Femur (tissue), 1 donor: ENCODE results near the gene MAFF.
A peak's percentile ranks its signal among the peaks of the same experiment; 100 is the strongest.
"Not testable (repeated sequence)": the region's sequence is repeated elsewhere in the genome, so short reads cannot be mapped to it uniquely, and the experiment has no call there.

Experiments
- DNase-seq: peaks from one replicate; pipeline ENCODE4 v3.0.0-alpha.2; 2017

Gene MAFF

DNA sequence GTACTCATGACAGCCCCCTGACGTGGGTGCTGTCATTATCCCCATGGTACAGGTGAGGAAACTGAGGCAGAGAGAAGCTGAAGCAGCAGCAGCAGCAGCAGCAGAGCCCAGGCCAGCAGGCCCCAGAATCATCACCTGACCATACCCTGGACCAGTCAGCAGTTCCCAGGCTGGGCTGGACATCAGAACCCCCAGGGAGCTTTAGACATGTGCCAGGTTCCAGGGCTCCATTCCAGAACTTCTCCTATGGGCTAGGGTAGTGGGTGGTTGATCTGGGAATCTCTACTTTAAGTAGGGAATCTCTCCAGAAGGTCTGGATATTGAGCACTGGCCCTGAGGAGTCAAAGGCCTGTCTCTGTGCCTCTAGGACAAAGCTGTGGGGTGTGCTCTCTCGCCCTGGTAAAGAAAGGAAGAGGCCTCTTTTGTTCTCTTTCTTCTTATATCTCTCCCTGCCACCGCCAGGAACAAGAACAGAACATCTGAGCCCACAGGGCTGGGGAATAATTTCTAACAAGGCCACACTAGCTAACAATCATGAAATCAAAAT lies 26.6 kb downstream of the MAFF start:
- DNase-seq, result no peak

DNA sequence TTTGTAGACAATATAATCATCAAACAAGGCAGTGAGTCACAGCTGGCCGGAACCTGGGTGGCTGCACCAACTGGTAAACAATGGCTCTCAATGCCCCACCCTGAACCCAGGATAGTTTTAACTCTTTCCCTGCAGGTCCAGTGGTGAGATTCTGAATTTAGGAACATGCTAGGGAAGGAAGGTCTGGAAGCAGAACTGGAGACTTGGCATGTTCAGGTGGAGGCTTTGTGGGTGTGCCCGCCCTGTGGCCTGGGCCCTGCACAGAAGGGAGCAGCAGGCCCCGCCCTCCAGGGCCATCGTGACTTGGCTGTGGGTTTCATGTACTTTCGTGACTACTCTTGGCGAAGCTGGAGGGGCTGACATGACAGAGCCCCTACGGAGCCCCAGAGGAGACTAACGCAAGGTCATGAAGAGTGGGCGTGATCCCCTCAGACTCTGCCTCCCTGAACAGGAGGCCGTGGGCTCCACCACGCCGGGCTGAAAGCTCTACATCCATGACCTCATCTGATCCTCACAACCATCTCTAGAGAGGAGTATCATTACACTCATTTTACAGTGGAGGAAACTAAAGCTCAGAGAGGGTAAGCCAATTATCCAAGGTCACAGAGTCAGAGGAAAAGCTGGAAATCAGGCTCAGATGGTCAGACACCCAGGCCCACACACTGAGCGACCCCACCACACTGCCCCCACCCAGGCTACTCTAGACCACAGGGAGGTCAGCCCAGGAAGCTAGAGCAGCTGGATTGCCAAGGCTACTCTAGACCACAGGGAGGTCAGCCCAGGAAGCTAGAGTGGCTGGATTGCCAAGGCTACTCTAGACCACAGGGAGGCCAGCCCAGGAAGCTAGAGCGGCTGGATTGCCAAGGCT lies 27.3 kb downstream of the MAFF start:
- DNase-seq, result no peak

DNA sequence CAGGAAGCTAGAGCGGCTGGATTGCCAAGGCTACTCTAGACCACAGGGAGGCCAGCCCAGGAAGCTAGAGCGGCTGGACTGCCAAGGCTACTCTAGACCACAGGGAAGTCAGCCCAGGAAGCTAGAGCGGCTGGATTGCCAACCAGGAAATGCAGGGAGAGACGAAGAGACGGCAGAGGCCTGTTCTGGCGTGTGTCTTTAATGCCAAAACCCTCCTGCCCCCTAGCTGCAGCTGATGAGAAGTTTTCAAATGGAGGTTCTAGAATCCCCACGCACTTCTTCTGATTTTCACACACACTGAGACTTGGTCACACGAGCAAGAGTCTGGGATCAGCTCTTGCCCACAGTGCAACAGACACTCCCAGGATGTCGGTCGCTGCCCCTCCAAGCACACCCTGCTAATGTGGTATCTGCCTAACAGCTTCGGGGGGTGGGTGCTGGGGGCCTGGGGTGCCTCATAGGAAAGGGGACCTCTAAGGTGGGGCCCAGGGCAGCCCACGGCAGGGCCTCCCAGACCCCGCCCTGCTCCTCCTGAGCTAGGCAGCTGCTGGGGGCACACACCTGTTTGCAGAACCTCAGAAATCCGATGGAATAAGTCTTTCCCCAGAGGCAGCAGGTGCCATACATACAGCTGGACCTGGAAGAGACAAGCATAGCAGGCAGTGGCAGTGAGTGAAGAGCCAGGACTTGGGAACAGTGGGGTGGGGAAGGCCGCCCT lies 28.5 kb downstream of the MAFF start:
- no peak for DNase-seq

GRCh38 chr22:38230916-38231315 lies 29.1 kb downstream of the MAFF start:
- DNase-seq, result no peak

- DNase-seq, result no peak
Observed at GRCh38 chr22:38232196-38232595, 30.4 kb downstream of the MAFF start.

DNA sequence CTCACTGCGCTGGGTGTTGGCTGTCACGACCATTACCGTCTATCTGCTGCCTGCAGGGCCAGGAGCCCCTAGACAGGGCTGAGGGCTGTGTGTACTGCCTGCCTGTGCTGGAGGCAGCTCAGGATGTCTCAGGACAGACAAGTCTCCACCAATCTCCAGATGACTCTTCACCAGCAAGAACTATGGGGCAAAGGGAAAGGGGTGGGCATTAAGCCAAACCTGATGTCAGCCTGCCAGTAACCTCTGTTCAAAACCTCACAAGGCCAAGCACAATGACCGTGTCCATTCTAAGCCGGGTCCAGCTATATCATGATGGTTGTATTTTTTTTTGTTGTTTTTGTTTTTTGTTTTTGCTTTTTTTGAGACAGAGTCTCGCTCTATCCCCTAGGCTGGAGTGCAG lies 31.6 kb downstream of the MAFF start:
- no peak for DNase-seq

DNA sequence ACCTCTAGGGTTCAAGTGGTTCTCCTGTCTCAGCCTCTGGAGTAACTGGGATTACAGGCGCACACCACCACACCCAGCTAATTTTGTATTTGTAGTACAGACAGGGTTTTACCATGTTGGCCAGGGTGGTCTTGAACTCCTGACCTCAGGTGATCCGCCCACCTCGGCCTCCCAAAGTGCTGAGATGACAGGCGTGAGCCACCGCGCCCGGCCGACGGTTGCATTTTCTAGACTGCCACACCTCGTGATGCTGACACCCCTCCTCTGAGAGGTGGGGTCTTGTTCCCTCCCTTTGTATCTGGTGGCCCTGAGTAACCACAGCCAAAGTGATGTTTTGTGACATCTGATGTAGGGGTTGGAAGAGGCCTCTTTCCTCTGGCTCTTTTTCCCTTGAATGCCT lies 32.1 kb downstream of the MAFF start:
- not testable (repeated sequence) for DNase-seq

- DNase-seq, result no peak
Observed at GRCh38 chr22:38235240-38235850, 33.6 kb downstream of the MAFF start.

- DNase-seq, result no peak
Observed at GRCh38 chr22:38236786-38237185, 35.0 kb downstream of the MAFF start.

DNA sequence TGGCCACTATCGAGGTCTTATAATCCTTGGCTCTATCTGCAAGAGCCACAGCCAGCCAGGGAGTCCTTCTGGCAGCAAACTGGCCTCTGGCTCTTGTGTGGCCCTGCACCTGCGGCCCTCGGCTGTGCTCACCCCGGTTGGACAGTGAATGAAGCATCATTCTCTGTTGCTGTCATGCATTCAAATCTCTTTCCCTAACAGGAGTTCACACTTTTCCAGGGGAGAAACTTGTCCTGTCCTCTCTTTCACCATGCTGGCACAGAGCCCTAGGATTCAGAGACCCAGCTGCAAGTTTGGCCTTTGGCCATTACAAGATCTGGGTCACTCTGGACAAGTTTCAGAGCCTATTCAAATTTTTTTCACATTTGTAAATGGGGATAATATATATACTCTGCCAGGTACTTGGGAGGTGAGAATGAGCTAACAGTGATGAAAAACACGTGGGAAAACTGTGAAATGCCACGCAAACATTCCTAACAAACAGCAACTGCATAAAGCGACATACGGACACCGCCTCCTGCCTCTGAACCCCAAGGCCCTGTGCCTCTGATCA lies 36.8 kb downstream of the MAFF start:
- DNase-seq, result no peak

GRCh38 chr22:38239101-38239761 lies 37.4 kb downstream of the MAFF start:
- DNase-seq, result peak; percentile 63

GRCh38 chr22:38240734-38241252 lies 39.0 kb downstream of the MAFF start:
- DNase-seq, result peak; percentile 83

GRCh38 chr22:38243007-38243765 lies 41.4 kb downstream of the MAFF start:
- DNase-seq, result peak; percentile 84

GRCh38 chr22:38244106-38244505 lies 42.3 kb downstream of the MAFF start:
- no peak for DNase-seq

DNA sequence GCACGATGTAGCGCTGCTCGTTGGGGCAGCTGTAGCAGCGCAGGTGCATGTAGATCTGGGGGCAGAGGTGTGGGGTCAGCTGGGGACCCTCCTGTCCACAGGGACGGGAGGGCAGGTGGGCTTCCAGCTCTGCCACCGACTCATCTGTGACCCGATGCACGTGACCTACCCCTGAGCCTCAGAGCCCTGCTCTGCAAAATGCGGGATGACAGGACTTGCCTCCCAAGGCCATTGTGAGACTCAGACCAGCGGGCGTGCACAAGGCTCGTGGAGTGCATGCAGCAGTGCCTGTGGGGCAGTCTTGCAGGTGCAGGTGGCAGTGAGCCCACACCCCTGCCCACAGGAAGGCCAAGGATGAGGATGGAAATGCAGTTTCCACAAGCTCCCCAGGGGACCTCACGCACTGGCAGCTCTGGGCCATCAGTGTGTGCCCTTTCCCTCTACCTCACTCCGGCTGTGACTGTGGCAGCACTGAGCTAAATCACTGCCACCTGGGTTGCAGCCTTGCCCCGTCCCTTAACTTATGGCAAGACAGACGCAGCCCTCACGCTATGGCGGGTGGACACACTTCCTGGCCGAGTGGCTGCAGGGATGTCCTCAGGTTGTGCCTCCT lies 44.4 kb downstream of the MAFF start:
- no peak for DNase-seq

DNA sequence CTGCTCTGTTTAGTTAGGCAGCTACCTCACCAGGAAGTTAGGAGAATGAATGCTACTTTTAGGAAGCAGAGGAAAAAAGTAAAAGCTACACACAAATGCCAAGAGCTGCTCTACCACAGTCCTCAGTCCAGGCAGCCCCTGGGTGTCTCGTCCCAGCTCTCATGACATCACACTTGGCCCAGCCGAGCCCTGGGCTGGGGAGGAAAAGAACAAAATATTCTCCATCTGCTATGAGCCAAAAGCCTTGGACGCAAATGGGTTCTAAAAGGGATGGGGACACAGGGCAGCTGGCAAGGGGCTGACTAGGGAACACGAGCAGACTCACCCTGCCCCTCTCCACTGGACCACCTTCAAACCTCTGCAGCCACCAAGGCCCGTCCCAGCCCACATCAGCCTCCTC lies 44.9 kb downstream of the MAFF start:
- DNase-seq, result peak; percentile 83

- DNase-seq, result no peak
Observed at GRCh38 chr22:38247713-38248112, 45.9 kb downstream of the MAFF start.

DNA sequence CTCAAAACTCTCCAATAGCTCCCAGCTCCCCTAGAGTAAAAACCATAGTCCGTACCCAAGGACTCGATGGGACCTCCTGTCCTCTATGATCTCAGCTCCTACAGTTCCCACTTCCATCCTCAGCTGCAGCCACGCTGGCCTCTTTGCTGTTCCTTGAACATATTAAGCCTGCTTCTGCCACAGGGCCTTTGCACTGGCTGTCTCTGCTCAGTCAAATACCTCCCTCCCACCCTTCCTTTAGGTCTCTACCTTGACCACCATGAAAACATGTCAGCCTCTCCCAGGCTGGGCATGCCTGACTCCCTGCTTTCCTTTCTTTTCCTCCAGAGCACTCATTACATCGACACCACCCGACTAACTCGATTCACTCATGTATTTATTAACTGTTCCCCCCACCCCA lies 46.5 kb downstream of the MAFF start:
- DNase-seq, result no peak

- DNase-seq, result no peak
Observed at GRCh38 chr22:38249301-38249700, 47.5 kb downstream of the MAFF start.

GRCh38 chr22:38249803-38250642 lies 48.2 kb downstream of the MAFF start:
- DNase-seq, result no peak
